Lower leg skin (tissue), 3 donors: ENCODE measurements around the gene AATK.

ENCODE experiments used
- CTCF ChIP-seq, 3 donors: fragments of 450-650 bp; IDR thresholded peaks; one replicate each; pipeline ENCODE4 v1.5.1; 2016; ENCODE audit warnings: antibody characterized with exemption in 3 of 3, mild to moderate bottlenecking in 3 of 3, moderate library complexity in 2 of 3
- POLR2A ChIP-seq, 2 donors: fragments of 450-650 bp; IDR thresholded peaks; one replicate each; pipeline ENCODE4 v1.6.1; 2016 to 2017; ENCODE audit warnings: antibody characterized with exemption in 2 of 2, mild to moderate bottlenecking in 1 of 2, moderate library complexity in 1 of 2

- TF ChIP-seq CTCF (IDR thresholded peaks at IDR 0.05), result no peak
- TF ChIP-seq POLR2A (IDR thresholded peaks at IDR 0.05), result no peak
Observed at GRCh38 chr17:81068411-81069134, 97.4 kb downstream of the AATK start.
